HCT116 (cell line): Measurements from ENCODE around the gene STK32C. TPM values are rescaled to one million over a fixed set of nuclear protein-coding genes. Genes with fewer than 3 reads are reported as not detected.

Experiments
- ATAC-seq: fragments of 200-7000 bp; cut with Tn5 transposase; 2 replicates; pipeline ENCODE4 v1.9.1; 2020; ENCODE audit warnings: mild to moderate bottlenecking, moderate library complexity
- BruUV-seq: library from RNA; stranded (reverse); fragments of 400-500 nt; replicated peaks from 2 replicates; lab custom pipeline; 2021; lab: Mats Ljungman, UMichigan
- CTCF ChIA-PET: fragments of 300-600 bp; sonication (Branson Sonifier 250); formaldehyde crosslinking; loops from one replicate; lab custom pipeline; 2021; ENCODE audit warnings: antibody characterized with exemption; lab: Charles Lee
- POLR2A ChIA-PET: fragments of 300-600, 350-600 bp; sonication (Branson Sonifier 250); formaldehyde crosslinking; loops from one replicate; lab custom pipeline; 2021; ENCODE audit warnings: antibody characterized with exemption; lab: Charles Lee
- RAD21 ChIA-PET, 2 experiments: fragments of 300-600 bp; sonication (Branson Sonifier 250); formaldehyde crosslinking; loops; one replicate each; lab custom pipeline; 2023; ENCODE audit warnings: low total read pairs in 2 of 2; ENCODE audit not compliant: uncharacterized antibody in 2 of 2, unreplicated experiment in 2 of 2, low non-redundant PET in 1 of 2; lab: Charles Lee
- DNase-seq: peaks from one replicate; pipeline ENCODE4 v3.0.0-alpha.2; 2010; ENCODE audit warnings: low read depth, low spot score
- H2AFZ ChIP-seq: fragments of 200-600 bp; shearing (Covaris generic), sonication (generic); 2 replicates; pipeline ENCODE4 v1.6.1; 2017; ENCODE audit warnings: low read depth, mixed run types, mixed read lengths, antibody characterized with exemption, low read length; ENCODE audit not compliant: poor library complexity, severe bottlenecking
- H3K27ac ChIP-seq: 2 replicates; pipeline ENCODE4 v1.5.1; 2012; ENCODE audit warnings: low read depth, low read length
- H3K27me3 ChIP-seq: fragments of 200-600 bp; sonication (generic); 2 replicates; pipeline ENCODE4 v1.6.1; 2016; ENCODE audit warnings: mixed run types, low read length, mixed read lengths; ENCODE audit not compliant: insufficient read depth
- H3K36me3 ChIP-seq, 2 experiments: fragments of 200-500 bp in 1 of 2; fragments of 200-600 bp in 1 of 2; sonication (Bioruptor generic) in 1 of 2; sonication (generic) in 1 of 2; 2 replicates each; pipeline versions ENCODE4 v1.5.1 to v1.6.1; 2014 to 2016; ENCODE audit warnings: low read length in 2 of 2, inconsistent platforms in 1 of 2, mixed read lengths in 1 of 2, mixed run types in 1 of 2; ENCODE audit not compliant: insufficient read depth in 2 of 2, control insufficient read depth in 1 of 2
- H3K4me1 ChIP-seq, 2 experiments: fragments of 200-600 bp in 1 of 2; sonication (generic) in 1 of 2; 2 replicates each; pipeline versions ENCODE4 v1.5.1 to v1.6.1; 2012 to 2017; ENCODE audit warnings: low read length in 2 of 2, inconsistent platforms in 1 of 2, mild to moderate bottlenecking in 1 of 2, mixed read lengths in 1 of 2, mixed run types in 1 of 2, moderate library complexity in 1 of 2; ENCODE audit not compliant: insufficient read depth in 2 of 2, control insufficient read depth in 1 of 2
- H3K4me2 ChIP-seq: fragments of 200-600 bp; sonication (generic); 2 replicates; pipeline ENCODE4 v1.6.1; 2017; ENCODE audit warnings: mixed run types, low read length, mixed read lengths
- H3K4me3 ChIP-seq, 2 experiments: fragments of 200-600 bp in 1 of 2; sonication (generic) in 1 of 2; replicated peaks in 1 of 2; 2 replicates each; pipeline ENCODE4 v1.5.1; 2011 to 2016; ENCODE audit warnings: low read length in 2 of 2, control low read depth in 1 of 2, low read depth in 1 of 2, mild to moderate bottlenecking in 1 of 2, mixed read lengths in 1 of 2, mixed run types in 1 of 2
- H3K79me2 ChIP-seq: fragments of 200-600 bp; sonication (generic); 2 replicates; pipeline ENCODE4 v1.6.1; 2017; ENCODE audit warnings: mild to moderate bottlenecking, mixed run types, low read length, moderate library complexity, mixed read lengths; ENCODE audit not compliant: insufficient read depth
- H3K9ac ChIP-seq: fragments of 200-600 bp; sonication (generic); 2 replicates; pipeline ENCODE4 v1.6.1; 2016; ENCODE audit warnings: low read length, mixed read lengths
- H3K9me2 ChIP-seq: fragments of 200-600 bp; sonication (generic), shearing (Covaris generic); 2 replicates; pipeline ENCODE4 v1.6.1; 2017; ENCODE audit warnings: mixed run types, mild to moderate bottlenecking, moderate library complexity; ENCODE audit not compliant: insufficient read depth
- H3K9me3 ChIP-seq, 2 experiments: fragments of 200-500 bp in 1 of 2; fragments of 200-600 bp in 1 of 2; sonication (Bioruptor generic) in 1 of 2; sonication (generic) in 1 of 2; 2 replicates each; pipeline ENCODE4 v1.6.1; 2014 to 2017; ENCODE audit warnings: low read length in 2 of 2, mixed read lengths in 2 of 2, inconsistent platforms in 1 of 2, low read depth in 1 of 2, mild to moderate bottlenecking in 1 of 2, mixed run types in 1 of 2, moderate library complexity in 1 of 2; ENCODE audit not compliant: control insufficient read depth in 1 of 2, insufficient read depth in 1 of 2
- H4K20me1 ChIP-seq: fragments of 200-600 bp; sonication (generic), shearing (Covaris generic); 2 replicates; pipeline ENCODE4 v1.6.1; 2017; ENCODE audit warnings: mixed run types, mild to moderate bottlenecking, moderate library complexity; ENCODE audit not compliant: insufficient read depth
- ATF3 ChIP-seq: IDR thresholded peaks from 2 replicates; pipeline ENCODE4 v1.6.1; 2012
- CBX3 ChIP-seq: IDR thresholded peaks from 2 replicates; pipeline ENCODE4 v1.6.1; 2012; ENCODE audit warnings: low read depth
- EGR1 ChIP-seq: IDR thresholded peaks from 2 replicates; pipeline ENCODE4 v1.6.1; 2012; ENCODE audit warnings: low read depth
- EZH2phosphoT487 ChIP-seq: fragments of 200-600 bp; IDR thresholded peaks from 2 replicates; pipeline ENCODE4 v1.6.1; 2018; ENCODE audit warnings: antibody characterized with exemption, borderline replicate concordance
- MAX ChIP-seq: IDR thresholded peaks from 2 replicates; pipeline ENCODE4 v1.6.1; 2012
- POLR2AphosphoS5 ChIP-seq: IDR thresholded peaks from 2 replicates; pipeline ENCODE4 v1.6.1; 2011; ENCODE audit warnings: mild to moderate bottlenecking, low read depth, low read length, moderate library complexity
- RAD21 ChIP-seq: IDR thresholded peaks from 2 replicates; pipeline ENCODE4 v1.6.1; 2012; ENCODE audit warnings: low read depth, mild to moderate bottlenecking
- YY1 ChIP-seq: IDR thresholded peaks from 2 replicates; pipeline ENCODE4 v1.6.1; 2011; ENCODE audit warnings: low read length, low read depth, moderate library complexity, mild to moderate bottlenecking; ENCODE audit not compliant: insufficient replicate concordance; ENCODE audit errors: extremely low read depth
- ZNF274 ChIP-seq: fragments of 200-500 bp; sonication (Bioruptor generic); IDR thresholded peaks from 2 replicates; pipeline ENCODE4 v1.6.1; 2014; ENCODE audit warnings: mild to moderate bottlenecking, low read depth, low read length, inconsistent platforms
- intact Hi-C: fragments of 100-400 bp; cut with micrococcal nuclease; formaldehyde crosslinking; loops from 2 replicates; pipeline ENCODE4 v1.10.0; 2022
- total RNA-seq: library from RNA; stranded (reverse); gene quantifications from one replicate; pipeline ENCODE4 v1.2.1, GENCODE V29; 2021; ENCODE audit not compliant: unreplicated experiment

Gene STK32C
- total RNA-seq, 1 experiment from 2014 or later: 29.7 TPM

GRCh38 chr10:132173185-132173584 is 134.6 kb downstream of the STK32C start:
- peaks cover 10% of the 10 kb centered on the region; the same call in 1 of the 2 replicates for H3K27me3 ChIP-seq
- H3K36me3 ChIP-seq: no peaks in the 10 kb centered on the region
- TF ChIP-seq ZNF274 (no peak), RAD21 (no peak), MAX (no peak), ATF3 (no peak)
- DNase-seq: no peak
- RAD21 ChIA-PET: no interaction called here
- BruUV-seq: no TSS peak
- H3K27ac ChIP-seq: no peak overlapping the region
- H4K20me1 ChIP-seq: no peaks in the 10 kb centered on the region
- no peaks in the 10 kb centered on the region for H3K4me1 ChIP-seq
- H3K9me3 ChIP-seq: no peaks in the 10 kb centered on the region
- intact Hi-C loops: no loop called here
- ATAC-seq: no peak
- no peak overlapping the region for H3K4me3 ChIP-seq
- no peak overlapping the region for H3K9ac ChIP-seq
- CTCF ChIA-PET: no interaction called here
- POLR2A ChIA-PET: no interaction called here
- no peak overlapping the region for H3K4me2 ChIP-seq
- H3K9me2 ChIP-seq: no peaks in the 10 kb centered on the region
- no peaks in the 10 kb centered on the region for H3K79me2 ChIP-seq
- no peak overlapping the region for H2AFZ ChIP-seq

- ATAC-seq: no peak
Measured at GRCh38 chr10:132172091-132173066, 135.4 kb downstream of the STK32C start.

More at GRCh38 chr10:132172091-132173066, 135.4 kb downstream of the STK32C start:
- intact Hi-C loops: no loop called here
- DNase-seq: no peak
- Histone ChIP-seq H3K36me3 (no peaks in the 10 kb centered on the region), H3K4me2 (no peak overlapping the region), H3K27ac (no peak overlapping the region)
- TF ChIP-seq EZH2phosphoT487: no peak
- no peak for TF ChIP-seq POLR2AphosphoS5
- TF ChIP-seq EGR1: no peak
- no peak for TF ChIP-seq ATF3
- TF ChIP-seq MAX: no peak
- TF ChIP-seq YY1: no peak
- no peak for TF ChIP-seq CBX3
- TF ChIP-seq, all 23 proteins: peak for 0
- no peaks in the 10 kb centered on the region for H3K9me3 ChIP-seq
- ChIA-PET POLR2A (no interaction called here), RAD21 (no interaction called here), CTCF (no interaction called here)
- no TSS peak for BruUV-seq
- H3K79me2 ChIP-seq: no peaks in the 10 kb centered on the region
- no peaks in the 10 kb centered on the region for H4K20me1 ChIP-seq
- H3K27me3 ChIP-seq: peaks cover 10% of the 10 kb centered on the region; the same call in 1 of the 2 replicates
- H3K4me3 ChIP-seq: no peak overlapping the region
- H3K9me2 ChIP-seq: no peaks in the 10 kb centered on the region
- H3K9ac ChIP-seq: no peak overlapping the region
- no peaks in the 10 kb centered on the region for H3K4me1 ChIP-seq
- H2AFZ ChIP-seq: no peak overlapping the region
